Measurements from ENCODE around the gene RNF144B.
A peak's percentile ranks its signal among the peaks of the same experiment; 100 is the strongest.

Gene RNF144B

GRCh38 chr6:18491308-18492045 lies 104.3 kb downstream of the RNF144B start:
- H3K4me3 ChIP-seq: no peak overlapping the region
- H4K20me1 ChIP-seq: no peaks in the 10 kb centered on the region
- H3K27me3 ChIP-seq: no peaks in the 10 kb centered on the region
- no peak for TF ChIP-seq Cebpa-rat (IDR thresholded peaks at IDR 0.05)
- peaks cover 0 to 32% (median 0%) of the 10 kb centered on the region in 10 experiments; a peak in 6 of 20 replicates for H3K4me1 ChIP-seq
- no peaks in the 10 kb centered on the region for H3K36me3 ChIP-seq
- H3K9ac ChIP-seq: no peak overlapping the region
- no peak overlapping the region for H3K4me2 ChIP-seq
- no peaks in the 10 kb centered on the region for H3K9me3 ChIP-seq (replicated peaks in 1 of 11)
- H3K27ac ChIP-seq: no peak overlapping the region

DNA sequence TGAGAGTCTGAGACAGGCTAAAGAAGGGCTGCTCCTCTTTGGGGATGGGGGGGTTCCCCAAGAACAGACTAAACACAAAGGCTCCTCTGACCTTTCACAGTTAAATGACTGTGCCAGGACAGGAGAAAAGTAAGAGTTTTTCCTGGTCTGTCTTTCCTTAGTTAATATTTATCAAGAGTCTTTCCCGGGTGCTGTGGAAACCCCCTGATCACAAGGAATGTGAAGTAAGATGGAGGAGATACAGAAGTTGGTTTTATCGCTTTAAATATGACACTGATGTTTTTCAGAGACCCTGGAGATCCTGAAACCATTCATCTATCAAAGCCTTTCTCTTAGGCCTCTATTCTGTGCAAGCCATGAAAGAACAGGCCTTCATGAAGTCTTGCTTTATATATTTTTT lies 105.8 kb downstream of the RNF144B start:
- Histone ChIP-seq H3K27ac (no peak overlapping the region), H3K4me3 (no peak overlapping the region), H4K20me1 (no peaks in the 10 kb centered on the region), H3K4me1 (peaks cover 0 to 39% (median 0%) of the 10 kb centered on the region in 10 experiments; a peak in 6 of 20 replicates), H3K36me3 (no peaks in the 10 kb centered on the region), H3K9me3 (replicated peaks in 1 of 11) (no peaks in the 10 kb centered on the region), H3K9ac (no peak overlapping the region), H3K27me3 (no peaks in the 10 kb centered on the region), H3K4me2 (no peak overlapping the region)
- TF ChIP-seq Cebpa-rat (IDR thresholded peaks at IDR 0.05): no peak

DNA sequence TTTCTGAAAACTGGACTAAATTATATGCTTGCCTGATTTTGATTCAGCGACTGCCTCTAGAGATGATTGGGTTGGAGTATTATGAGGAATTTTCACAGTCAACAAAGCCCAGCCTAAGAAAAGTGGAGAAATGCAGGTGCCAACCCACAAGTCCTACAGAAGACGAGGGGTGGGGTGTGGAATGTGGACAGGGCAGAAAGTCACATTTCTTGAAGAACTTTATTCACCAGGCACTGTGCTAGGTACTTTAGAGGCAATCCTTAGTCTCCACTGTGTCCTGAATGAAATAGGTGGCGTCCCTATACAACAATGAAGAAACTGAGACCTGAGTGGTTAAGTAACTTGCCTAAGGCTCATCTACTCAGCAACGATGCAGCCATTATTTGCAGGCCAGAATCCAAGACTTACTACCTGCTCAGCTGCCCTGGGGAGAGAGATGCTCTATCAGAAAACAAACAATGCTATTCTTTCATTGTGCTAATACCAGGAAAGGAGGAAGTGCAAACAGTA lies 106.3 kb downstream of the RNF144B start:
- H3K27ac ChIP-seq: no peak overlapping the region
- H3K9me3 ChIP-seq (replicated peaks in 1 of 11): no peaks in the 10 kb centered on the region
- H3K27me3 ChIP-seq: no peaks in the 10 kb centered on the region
- 0 out of 22 replicates have a peak overlapping the region, but pooled peaks of 1 of the 11 experiments have one; percentile 7 for H3K4me2 ChIP-seq
- TF ChIP-seq Cebpa-rat (IDR thresholded peaks at IDR 0.05): no peak
- no peaks in the 10 kb centered on the region for H4K20me1 ChIP-seq
- no peaks in the 10 kb centered on the region for H3K36me3 ChIP-seq
- no peak overlapping the region for H3K9ac ChIP-seq
- peaks cover 0 to 44% (median 0%) of the 10 kb centered on the region in 10 experiments; a peak in 6 of 20 replicates for H3K4me1 ChIP-seq
- H3K4me3 ChIP-seq: no peak overlapping the region

DNA sequence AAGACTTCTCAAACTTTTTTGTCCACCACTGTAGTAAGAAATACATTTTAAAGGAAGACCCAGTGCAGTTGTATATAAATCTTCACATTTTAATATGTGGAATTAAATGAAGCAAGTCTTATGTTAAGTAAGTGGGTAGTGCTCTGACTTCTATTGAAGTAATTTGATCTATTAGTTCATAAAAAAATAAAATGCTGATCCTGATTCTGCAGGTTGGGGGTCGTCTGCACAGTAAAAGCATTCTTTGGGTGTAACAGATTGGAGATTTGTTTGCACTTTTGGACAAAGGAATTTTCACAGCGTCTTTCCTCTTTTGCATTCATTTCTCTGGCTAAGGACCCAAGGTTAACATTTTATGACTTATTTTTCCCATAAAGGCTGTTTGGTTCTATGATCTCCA lies 106.8 kb downstream of the RNF144B start:
- no peaks in the 10 kb centered on the region for H4K20me1 ChIP-seq
- no peak overlapping the region for H3K4me3 ChIP-seq
- TF ChIP-seq Cebpa-rat (IDR thresholded peaks at IDR 0.05): no peak
- H3K9ac ChIP-seq: no peak overlapping the region
- no peak overlapping the region for H3K27ac ChIP-seq
- H3K4me1 ChIP-seq: peaks cover 0 to 48% (median 0%) of the 10 kb centered on the region in 10 experiments; a peak in 6 of 20 replicates
- H3K9me3 ChIP-seq (replicated peaks in 1 of 11): no peaks in the 10 kb centered on the region
- no peaks in the 10 kb centered on the region for H3K36me3 ChIP-seq
- H3K4me2 ChIP-seq: peak overlapping the region in 1 of 11 experiments; percentile 6; a peak in 2 of 22 replicates
- no peaks in the 10 kb centered on the region for H3K27me3 ChIP-seq

- Histone ChIP-seq H3K27me3 (no peaks in the 10 kb centered on the region), H3K4me1 (peaks cover 0 to 61% (median 0%) of the 10 kb centered on the region in 10 experiments; a peak in 6 of 20 replicates), H3K36me3 (no peaks in the 10 kb centered on the region), H3K4me3 (no peak overlapping the region), H3K27ac (no peak overlapping the region), H4K20me1 (no peaks in the 10 kb centered on the region), H3K9ac (no peak overlapping the region), H3K4me2 (peak overlapping the region in 1 of 11 experiments; percentile 45; a peak in 2 of 22 replicates), H3K9me3 (replicated peaks in 1 of 11) (no peaks in the 10 kb centered on the region)
- no peak for TF ChIP-seq Cebpa-rat (IDR thresholded peaks at IDR 0.05)
Observed at GRCh38 chr6:18495236-18495635, 108.1 kb downstream of the RNF144B start.

- Histone ChIP-seq H3K9me3 (replicated peaks in 1 of 11) (no peaks in the 10 kb centered on the region), H3K4me3 (no peak overlapping the region), H3K4me2 (peak overlapping the region in 2 of 11 experiments; percentile 23 to 45; a peak in 4 of 22 replicates), H3K9ac (no peak overlapping the region), H3K4me1 (peaks cover 3 to 73% (median 8%) of the 10 kb centered on the region in 10 experiments; a peak in 15 of 20 replicates), H3K27me3 (no peaks in the 10 kb centered on the region), H3K36me3 (no peaks in the 10 kb centered on the region), H3K27ac (no peak overlapping the region), H4K20me1 (no peaks in the 10 kb centered on the region)
- TF ChIP-seq Cebpa-rat (IDR thresholded peaks at IDR 0.05): no peak
Observed at GRCh38 chr6:18496462-18496861, 109.3 kb downstream of the RNF144B start.

- no peaks in the 10 kb centered on the region for H3K36me3 ChIP-seq
- no peak overlapping the region for H3K9ac ChIP-seq
- H3K4me2 ChIP-seq: peak overlapping the region in 2 of 11 experiments; percentile 23 to 45; a peak in 2 of 22 replicates
- H4K20me1 ChIP-seq: no peaks in the 10 kb centered on the region
- peaks cover 4 to 77% (median 13%) of the 10 kb centered on the region in 10 experiments; a peak in 15 of 20 replicates for H3K4me1 ChIP-seq
- no peak overlapping the region for H3K4me3 ChIP-seq
- no peaks in the 10 kb centered on the region for H3K27me3 ChIP-seq
- H3K9me3 ChIP-seq (replicated peaks in 1 of 11): no peaks in the 10 kb centered on the region
- no peak for TF ChIP-seq Cebpa-rat (IDR thresholded peaks at IDR 0.05)
- no peak overlapping the region for H3K27ac ChIP-seq
Observed at GRCh38 chr6:18497006-18497405, 109.9 kb downstream of the RNF144B start.

DNA sequence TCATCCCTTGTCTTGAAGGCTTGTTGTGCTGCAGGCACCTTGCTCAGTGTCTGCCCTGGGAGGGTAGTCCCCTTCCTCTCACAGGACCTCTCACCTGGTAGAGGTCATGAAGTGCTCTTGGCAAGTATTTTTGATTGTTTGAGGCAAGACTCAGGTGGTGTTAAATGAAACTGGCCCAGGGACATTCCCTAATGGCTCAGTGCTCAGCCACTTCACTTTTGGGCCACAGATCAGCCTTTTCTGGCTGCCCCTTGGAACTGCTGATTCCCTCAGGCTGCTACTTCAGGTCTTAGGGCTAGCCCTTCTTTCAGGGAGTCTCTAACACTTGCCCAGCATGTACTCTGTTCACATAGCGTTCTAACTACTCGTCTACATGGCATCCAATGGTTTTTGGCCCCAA lies 111.3 kb downstream of the RNF144B start:
- H3K4me1 ChIP-seq: peaks cover 4 to 89% (median 23%) of the 10 kb centered on the region in 10 experiments; a peak in 16 of 20 replicates
- H3K36me3 ChIP-seq: no peaks in the 10 kb centered on the region
- H3K9ac ChIP-seq: no peak overlapping the region
- no peak overlapping the region for H3K27ac ChIP-seq
- H3K4me3 ChIP-seq: no peak overlapping the region
- no peaks in the 10 kb centered on the region for H4K20me1 ChIP-seq
- H3K9me3 ChIP-seq (replicated peaks in 1 of 11): no peaks in the 10 kb centered on the region
- no peak for TF ChIP-seq Cebpa-rat (IDR thresholded peaks at IDR 0.05)
- no peaks in the 10 kb centered on the region for H3K27me3 ChIP-seq
- H3K4me2 ChIP-seq: peak overlapping the region in 2 of 11 experiments; percentile 9 to 60; a peak in 2 of 22 replicates

- Histone ChIP-seq H3K9ac (peak overlapping the region in 8 of 11 experiments; percentile 44 to 82 (median 70); a peak in 14 of 22 replicates), H3K4me2 (peak overlapping the region in 10 of 11 experiments; percentile 10 to 93 (median 75); a peak in 20 of 22 replicates), H3K4me1 (peaks cover 4 to 75% (median 27%) of the 10 kb centered on the region in 10 experiments; a peak in 16 of 20 replicates), H3K4me3 (peak overlapping the region in 2 of 10 experiments; percentile 12 to 27; a peak in 2 of 20 replicates), H3K27me3 (no peaks in the 10 kb centered on the region), H3K27ac (peak overlapping the region in 10 of 11 experiments; percentile 20 to 94 (median 78); a peak in 18 of 22 replicates), H3K36me3 (no peaks in the 10 kb centered on the region), H3K9me3 (replicated peaks in 1 of 11) (no peaks in the 10 kb centered on the region), H4K20me1 (no peaks in the 10 kb centered on the region)
- TF ChIP-seq Cebpa-rat (IDR thresholded peaks at IDR 0.05): no peak
Observed at GRCh38 chr6:18500921-18501662, 113.9 kb downstream of the RNF144B start.
